HCT116 (cell line): ENCODE results near the gene HECW1. TPM values are rescaled to one million over a fixed set of nuclear protein-coding genes. Genes with fewer than 3 reads are reported as not detected.

Experiments
- ATAC-seq: fragments of 200-7000 bp; cut with Tn5 transposase; 2 replicates; pipeline ENCODE4 v1.9.1; 2020; ENCODE audit warnings: mild to moderate bottlenecking, moderate library complexity
- BruUV-seq: library from RNA; stranded (reverse); fragments of 400-500 nt; replicated peaks from 2 replicates; lab custom pipeline; 2021; lab: Mats Ljungman, UMichigan
- CTCF ChIA-PET: fragments of 300-600 bp; sonication (Branson Sonifier 250); formaldehyde crosslinking; loops from one replicate; lab custom pipeline; 2021; ENCODE audit warnings: antibody characterized with exemption; lab: Charles Lee
- POLR2A ChIA-PET: fragments of 300-600, 350-600 bp; sonication (Branson Sonifier 250); formaldehyde crosslinking; loops from one replicate; lab custom pipeline; 2021; ENCODE audit warnings: antibody characterized with exemption; lab: Charles Lee
- RAD21 ChIA-PET, 2 experiments: fragments of 300-600 bp; sonication (Branson Sonifier 250); formaldehyde crosslinking; loops; one replicate each; lab custom pipeline; 2023; ENCODE audit warnings: low total read pairs in 2 of 2; ENCODE audit not compliant: uncharacterized antibody in 2 of 2, unreplicated experiment in 2 of 2, low non-redundant PET in 1 of 2; lab: Charles Lee
- DNase-seq: peaks from one replicate; pipeline ENCODE4 v3.0.0-alpha.2; 2010; ENCODE audit warnings: low read depth, low spot score
- H2AFZ ChIP-seq: fragments of 200-600 bp; shearing (Covaris generic), sonication (generic); 2 replicates; pipeline ENCODE4 v1.6.1; 2017; ENCODE audit warnings: low read depth, mixed run types, mixed read lengths, antibody characterized with exemption, low read length; ENCODE audit not compliant: poor library complexity, severe bottlenecking
- H3K27ac ChIP-seq: 2 replicates; pipeline ENCODE4 v1.5.1; 2012; ENCODE audit warnings: low read depth, low read length
- H3K27me3 ChIP-seq: fragments of 200-600 bp; sonication (generic); 2 replicates; pipeline ENCODE4 v1.6.1; 2016; ENCODE audit warnings: mixed run types, low read length, mixed read lengths; ENCODE audit not compliant: insufficient read depth
- H3K36me3 ChIP-seq, 2 experiments: fragments of 200-500 bp in 1 of 2; fragments of 200-600 bp in 1 of 2; sonication (Bioruptor generic) in 1 of 2; sonication (generic) in 1 of 2; 2 replicates each; pipeline versions ENCODE4 v1.5.1 to v1.6.1; 2014 to 2016; ENCODE audit warnings: low read length in 2 of 2, inconsistent platforms in 1 of 2, mixed read lengths in 1 of 2, mixed run types in 1 of 2; ENCODE audit not compliant: insufficient read depth in 2 of 2, control insufficient read depth in 1 of 2
- H3K4me1 ChIP-seq, 2 experiments: fragments of 200-600 bp in 1 of 2; sonication (generic) in 1 of 2; 2 replicates each; pipeline versions ENCODE4 v1.5.1 to v1.6.1; 2012 to 2017; ENCODE audit warnings: low read length in 2 of 2, inconsistent platforms in 1 of 2, mild to moderate bottlenecking in 1 of 2, mixed read lengths in 1 of 2, mixed run types in 1 of 2, moderate library complexity in 1 of 2; ENCODE audit not compliant: insufficient read depth in 2 of 2, control insufficient read depth in 1 of 2
- H3K4me2 ChIP-seq: fragments of 200-600 bp; sonication (generic); 2 replicates; pipeline ENCODE4 v1.6.1; 2017; ENCODE audit warnings: mixed run types, low read length, mixed read lengths
- H3K4me3 ChIP-seq, 2 experiments: fragments of 200-600 bp in 1 of 2; sonication (generic) in 1 of 2; replicated peaks in 1 of 2; 2 replicates each; pipeline ENCODE4 v1.5.1; 2011 to 2016; ENCODE audit warnings: low read length in 2 of 2, control low read depth in 1 of 2, low read depth in 1 of 2, mild to moderate bottlenecking in 1 of 2, mixed read lengths in 1 of 2, mixed run types in 1 of 2
- H3K79me2 ChIP-seq: fragments of 200-600 bp; sonication (generic); 2 replicates; pipeline ENCODE4 v1.6.1; 2017; ENCODE audit warnings: mild to moderate bottlenecking, mixed run types, low read length, moderate library complexity, mixed read lengths; ENCODE audit not compliant: insufficient read depth
- H3K9ac ChIP-seq: fragments of 200-600 bp; sonication (generic); 2 replicates; pipeline ENCODE4 v1.6.1; 2016; ENCODE audit warnings: low read length, mixed read lengths
- H3K9me2 ChIP-seq: fragments of 200-600 bp; sonication (generic), shearing (Covaris generic); 2 replicates; pipeline ENCODE4 v1.6.1; 2017; ENCODE audit warnings: mixed run types, mild to moderate bottlenecking, moderate library complexity; ENCODE audit not compliant: insufficient read depth
- H3K9me3 ChIP-seq, 2 experiments: fragments of 200-500 bp in 1 of 2; fragments of 200-600 bp in 1 of 2; sonication (Bioruptor generic) in 1 of 2; sonication (generic) in 1 of 2; 2 replicates each; pipeline ENCODE4 v1.6.1; 2014 to 2017; ENCODE audit warnings: low read length in 2 of 2, mixed read lengths in 2 of 2, inconsistent platforms in 1 of 2, low read depth in 1 of 2, mild to moderate bottlenecking in 1 of 2, mixed run types in 1 of 2, moderate library complexity in 1 of 2; ENCODE audit not compliant: control insufficient read depth in 1 of 2, insufficient read depth in 1 of 2
- H4K20me1 ChIP-seq: fragments of 200-600 bp; sonication (generic), shearing (Covaris generic); 2 replicates; pipeline ENCODE4 v1.6.1; 2017; ENCODE audit warnings: mixed run types, mild to moderate bottlenecking, moderate library complexity; ENCODE audit not compliant: insufficient read depth
- CBX3 ChIP-seq: IDR thresholded peaks from 2 replicates; pipeline ENCODE4 v1.6.1; 2012; ENCODE audit warnings: low read depth
- CEBPB ChIP-seq: IDR thresholded peaks from 2 replicates; pipeline ENCODE4 v1.6.1; 2012; ENCODE audit warnings: low read depth
- CTCF ChIP-seq, 3 experiments: fragments of 200-600 bp in 1 of 3; sonication (generic) in 1 of 3; IDR thresholded peaks in 2 of 3; conservative IDR thresholded peaks in 1 of 3; 2 replicates each; pipeline ENCODE4 v1.5.1; 2012 to 2017; ENCODE audit warnings: low read depth in 2 of 3, low read length in 2 of 3, antibody characterized with exemption in 1 of 3, borderline replicate concordance in 1 of 3, control low read depth in 1 of 3, mild to moderate bottlenecking in 1 of 3, mixed read lengths in 1 of 3, mixed run types in 1 of 3, moderate library complexity in 1 of 3; ENCODE audit not compliant: insufficient read depth in 1 of 3
- ELF1 ChIP-seq: IDR thresholded peaks from 2 replicates; pipeline ENCODE4 v1.6.1; 2012; ENCODE audit warnings: low read depth, borderline replicate concordance
- EZH2 ChIP-seq: fragments of 200-600 bp; sonication (generic); IDR thresholded peaks from 2 replicates; pipeline ENCODE4 v1.6.1; 2017; ENCODE audit warnings: antibody characterized with exemption, mixed run types
- POLR2AphosphoS5 ChIP-seq: IDR thresholded peaks from 2 replicates; pipeline ENCODE4 v1.6.1; 2011; ENCODE audit warnings: mild to moderate bottlenecking, low read depth, low read length, moderate library complexity
- SRF ChIP-seq: IDR thresholded peaks from 2 replicates; pipeline ENCODE4 v1.6.1; 2012; ENCODE audit warnings: low read depth
- TCF7L2 ChIP-seq: IDR thresholded peaks from 2 replicates; pipeline ENCODE4 v1.7.0; 2011; ENCODE audit warnings: borderline replicate concordance, inconsistent platforms; ENCODE audit not compliant: insufficient read depth, insufficient read length; ENCODE audit errors: extremely low read depth
- ZBTB33 ChIP-seq: IDR thresholded peaks from 2 replicates; pipeline ENCODE4 v1.6.1; 2011; ENCODE audit warnings: mild to moderate bottlenecking, low read length, moderate library complexity; ENCODE audit not compliant: insufficient replicate concordance; ENCODE audit errors: extremely low read depth
- ZFX ChIP-seq: fragments of 450-650 bp; IDR thresholded peaks from 2 replicates; pipeline ENCODE4 v1.6.1; 2017
- ZNF274 ChIP-seq: fragments of 200-500 bp; sonication (Bioruptor generic); IDR thresholded peaks from 2 replicates; pipeline ENCODE4 v1.6.1; 2014; ENCODE audit warnings: mild to moderate bottlenecking, low read depth, low read length, inconsistent platforms
- intact Hi-C: fragments of 100-400 bp; cut with micrococcal nuclease; formaldehyde crosslinking; loops from 2 replicates; pipeline ENCODE4 v1.10.0; 2022
- total RNA-seq: library from RNA; stranded (reverse); gene quantifications from one replicate; pipeline ENCODE4 v1.2.1, GENCODE V29; 2021; ENCODE audit not compliant: unreplicated experiment
- TF ChIP-seq, protein P1 (sequence below): IDR thresholded peaks from 2 replicates; pipeline ENCODE4 v1.6.1; 2012

The HECW1 gene
- total RNA-seq, 1 experiment from 2014 or later = 5.6 TPM

- RAD21 ChIA-PET = no interaction called here
- CTCF ChIA-PET = no interaction called here
- TF ChIP-seq ZFX (no peak), EZH2 (no peak), ELF1 (no peak), SRF (no peak), CBX3 (no peak), CEBPB (no peak), CTCF (IDR thresholded peaks at IDR 0.05 in 2 of 3, conservative IDR thresholded peaks at IDR 0.05 in 1 of 3; ENCODE audit: borderline replicate concordance in 1 of 3, insufficient read depth in 1 of 3, low read depth in 2 of 3, low read length in 2 of 3) (no peak)
- TF ChIP-seq, protein P1, sequence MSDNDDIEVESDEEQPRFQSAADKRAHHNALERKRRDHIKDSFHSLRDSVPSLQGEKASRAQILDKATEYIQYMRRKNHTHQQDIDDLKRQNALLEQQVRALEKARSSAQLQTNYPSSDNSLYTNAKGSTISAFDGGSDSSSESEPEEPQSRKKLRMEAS = no peak
- H3K27me3 ChIP-seq = no peaks in the 10 kb centered on the region; the same call in 1 of the 2 replicates
- no peak overlapping the region for H3K27ac ChIP-seq
- BruUV-seq = no TSS peak
- intact Hi-C loops = no loop called here
- no peak overlapping the region for H3K4me3 ChIP-seq
- POLR2A ChIA-PET = no interaction called here
- H3K4me1 ChIP-seq = peaks cover 0 to 5% of the 10 kb centered on the region in 2 experiments; a peak in 1 of 4 replicates
- no peak overlapping the region for H3K9ac ChIP-seq
- no peaks in the 10 kb centered on the region for H3K9me2 ChIP-seq
- no peak overlapping the region for H2AFZ ChIP-seq
- no peaks in the 10 kb centered on the region for H3K36me3 ChIP-seq
- H4K20me1 ChIP-seq = no peaks in the 10 kb centered on the region
- H3K79me2 ChIP-seq = no peaks in the 10 kb centered on the region
- ATAC-seq (no peak), DNase-seq (no peak)
- H3K9me3 ChIP-seq = no peaks in the 10 kb centered on the region
- H3K4me2 ChIP-seq = no peak overlapping the region
Observed at GRCh38 chr7:43201912-43202311, 89.5 kb downstream of the HECW1 start.

- H3K9me2 ChIP-seq = no peaks in the 10 kb centered on the region
- BruUV-seq = no TSS peak
- POLR2A ChIA-PET = no interaction called here
- peaks cover 0 to 5% of the 10 kb centered on the region in 2 experiments; a peak in 1 of 4 replicates for H3K4me1 ChIP-seq
- no peaks in the 10 kb centered on the region for H3K36me3 ChIP-seq
- no peak for DNase-seq
- H3K27me3 ChIP-seq = no peaks in the 10 kb centered on the region; the same call in 1 of the 2 replicates
- H3K4me2 ChIP-seq = no peak overlapping the region
- H3K9ac ChIP-seq = no peak overlapping the region
- no peaks in the 10 kb centered on the region for H4K20me1 ChIP-seq
- CTCF ChIA-PET = no interaction called here
- no peak overlapping the region for H3K4me3 ChIP-seq
- ATAC-seq = no peak
- no peaks in the 10 kb centered on the region for H3K79me2 ChIP-seq
- no peak overlapping the region for H2AFZ ChIP-seq
- H3K9me3 ChIP-seq = no peaks in the 10 kb centered on the region
- H3K27ac ChIP-seq = no peak overlapping the region
- intact Hi-C loops = no loop called here
- RAD21 ChIA-PET = no interaction called here
- no peak for TF ChIP-seq ZBTB33
- TF ChIP-seq, protein P1 = no peak
- no peak for TF ChIP-seq ZNF274
- TF ChIP-seq CEBPB = no peak
- no peak for TF ChIP-seq POLR2AphosphoS5
- no peak for TF ChIP-seq CTCF (IDR thresholded peaks at IDR 0.05 in 2 of 3, conservative IDR thresholded peaks at IDR 0.05 in 1 of 3; ENCODE audit: borderline replicate concordance in 1 of 3, insufficient read depth in 1 of 3, low read depth in 2 of 3, low read length in 2 of 3)
- no peak for TF ChIP-seq TCF7L2
Observed at GRCh38 chr7:43204081-43204480, 91.6 kb downstream of the HECW1 start.
